NCI-H2227 (cell line): ENCODE results near the gene TK2.

Source experiments
- DNase-seq: peaks from one replicate; lab custom pipeline; 2025; ENCODE audit not compliant: unreplicated experiment; lab: John Stamatoyannopoulos, UW

TK2 gene

GRCh38 chr16:66486199-66486772, 63.6 kb downstream of the TK2 start:
- no peak for DNase-seq

- no peak for DNase-seq
Observed at GRCh38 chr16:66485376-66485775, 64.5 kb downstream of the TK2 start.

- no peak for DNase-seq
Observed at GRCh38 chr16:66484453-66485213, 65.3 kb downstream of the TK2 start.

- DNase-seq: peak; percentile 77
Observed at GRCh38 chr16:66483689-66484452, 66.1 kb downstream of the TK2 start.

- no peak for DNase-seq
Observed at GRCh38 chr16:66481943-66482390, 68.0 kb downstream of the TK2 start.

- no peak for DNase-seq
Observed at GRCh38 chr16:66481081-66481942, 68.6 kb downstream of the TK2 start.

- no peak for DNase-seq
Observed at GRCh38 chr16:66480265-66481080, 69.4 kb downstream of the TK2 start.

- no peak for DNase-seq
Observed at GRCh38 chr16:66479661-66480264, 70.2 kb downstream of the TK2 start.

GRCh38 chr16:66478733-66479511, 71.0 kb downstream of the TK2 start:
- DNase-seq: no peak

- no peak for DNase-seq
Observed at GRCh38 chr16:66477028-66477515, 72.8 kb downstream of the TK2 start.

- DNase-seq: no peak
Observed at GRCh38 chr16:66476328-66477027, 73.4 kb downstream of the TK2 start.

GRCh38 chr16:66475232-66475631, 74.7 kb downstream of the TK2 start:
- no peak for DNase-seq

GRCh38 chr16:66474750-66475199, 75.1 kb downstream of the TK2 start:
- no peak for DNase-seq

GRCh38 chr16:66473654-66474519, 76.0 kb downstream of the TK2 start:
- DNase-seq: no peak

GRCh38 chr16:66473051-66473571, 76.8 kb downstream of the TK2 start:
- DNase-seq: no peak

GRCh38 chr16:66471716-66472393, 78.1 kb downstream of the TK2 start:
- no peak for DNase-seq
